HepG2 (cell line): ENCODE results near the gene KLF6. TPM values are rescaled to one million over a fixed set of nuclear protein-coding genes. Genes with fewer than 3 reads are reported as not detected.

Experiments
- ATM ChIP-seq: fragments of 450-650 bp; IDR thresholded peaks from 2 replicates; pipeline ENCODE4 v1.7.1; 2017; ENCODE audit warnings: mild to moderate bottlenecking, borderline replicate concordance
- CENPBD1 ChIP-seq: sonication (generic); formaldehyde crosslinking; IDR thresholded peaks from 2 replicates; pipeline ENCODE4 v1.8.0; 2022; ENCODE audit warnings: missing genetic modification reagents, low read depth, mild to moderate bottlenecking, borderline replicate concordance
- DMAP1 ChIP-seq: IDR thresholded peaks from 2 replicates; pipeline ENCODE4 v1.6.1; 2016
- GATAD2A ChIP-seq: IDR thresholded peaks from 2 replicates; pipeline ENCODE4 v1.6.1; 2016
- HOXA5 ChIP-seq: sonication (generic); formaldehyde crosslinking; IDR thresholded peaks from 2 replicates; pipeline ENCODE4 v1.4.0; 2020; ENCODE audit warnings: missing genetic modification reagents
- LCORL ChIP-seq, 2 experiments: fragments of 450-650 bp in 1 of 2; sonication (generic) in 1 of 2; formaldehyde crosslinking in 1 of 2; IDR thresholded peaks; 2 replicates each; pipeline versions ENCODE4 v1.5.0 to v1.6.1; 2017 to 2020; ENCODE audit warnings: antibody characterized with exemption in 1 of 2, missing genetic modification reagents in 1 of 2
- NCOA2 ChIP-seq: sonication (generic); formaldehyde crosslinking; IDR thresholded peaks from 2 replicates; pipeline ENCODE4 v1.8.0; 2022; ENCODE audit warnings: inconsistent platforms
- NFE2L2 ChIP-seq: fragments of 150-350 bp; IDR thresholded peaks from 2 replicates; pipeline ENCODE4 v1.6.1; 2014; ENCODE audit warnings: low read length
- PPARG ChIP-seq: conservative IDR thresholded peaks from 2 replicates; pipeline ENCODE4 v1.6.1; 2016; ENCODE audit warnings: missing biosample characterization, missing genetic modification reagents
- RBM22 ChIP-seq: fragments of 200-400 bp; formaldehyde crosslinking; optimal IDR thresholded peaks from 2 replicates; pipeline ENCODE3; 2017; ENCODE audit warnings: mild to moderate bottlenecking, low read length, moderate library complexity
- SIX4 ChIP-seq: sonication (generic); formaldehyde crosslinking; IDR thresholded peaks from 2 replicates; pipeline ENCODE4 v1.4.0; 2020; ENCODE audit warnings: missing genetic modification reagents
- STAG1 ChIP-seq: sonication (generic); formaldehyde crosslinking; IDR thresholded peaks from 2 replicates; pipeline ENCODE4 v1.4.0; 2020; ENCODE audit warnings: missing genetic modification reagents
- TEAD2 ChIP-seq: sonication (generic); formaldehyde crosslinking; IDR thresholded peaks from 2 replicates; pipeline ENCODE4 v1.9.0; 2021; ENCODE audit warnings: missing genetic modification reagents
- ZNF136 ChIP-seq: sonication (generic); formaldehyde crosslinking; IDR thresholded peaks from 2 replicates; pipeline ENCODE4 v1.8.1; 2022; ENCODE audit warnings: low read depth, mild to moderate bottlenecking, moderate library complexity, missing genetic modification reagents
- ZNF160 ChIP-seq: sonication (generic); formaldehyde crosslinking; IDR thresholded peaks from 2 replicates; pipeline ENCODE4 v1.8.0; 2022; ENCODE audit warnings: mild to moderate bottlenecking, inconsistent platforms, missing genetic modification reagents
- ZNF20 ChIP-seq: sonication (generic); formaldehyde crosslinking; IDR thresholded peaks from 2 replicates; pipeline ENCODE4 v1.4.0; 2020; ENCODE audit warnings: mild to moderate bottlenecking, moderate library complexity, missing genetic modification reagents
- ZNF235 ChIP-seq: sonication (generic); formaldehyde crosslinking; IDR thresholded peaks from 2 replicates; pipeline ENCODE4 v1.8.1; 2023; ENCODE audit warnings: mild to moderate bottlenecking, missing genetic modification reagents, borderline replicate concordance
- ZNF263 ChIP-seq: sonication (generic); formaldehyde crosslinking; IDR thresholded peaks from 2 replicates; pipeline ENCODE4 v1.4.0; 2020; ENCODE audit warnings: missing genetic modification reagents
- ZNF34 ChIP-seq: sonication (generic); formaldehyde crosslinking; IDR thresholded peaks from 2 replicates; pipeline ENCODE4 v1.4.0; 2020; ENCODE audit warnings: mild to moderate bottlenecking, missing genetic modification reagents, borderline replicate concordance
- ZNF354B ChIP-seq: sonication (generic); formaldehyde crosslinking; IDR thresholded peaks from 2 replicates; pipeline ENCODE4 v1.8.0; 2022; ENCODE audit warnings: mild to moderate bottlenecking, missing genetic modification reagents
- ZNF383 ChIP-seq: sonication (generic); formaldehyde crosslinking; IDR thresholded peaks from 2 replicates; pipeline ENCODE4 v1.4.0; 2020; ENCODE audit warnings: missing genetic modification reagents, mild to moderate bottlenecking, borderline replicate concordance
- ZNF546 ChIP-seq: sonication (generic); formaldehyde crosslinking; conservative IDR thresholded peaks from 2 replicates; pipeline ENCODE4 v1.8.1; 2023; ENCODE audit warnings: mild to moderate bottlenecking, missing genetic modification reagents
- ZNF639 ChIP-seq: conservative IDR thresholded peaks from 2 replicates; pipeline ENCODE4 v1.6.1; 2018; ENCODE audit warnings: missing genetic modification reagents
- ZSCAN30 ChIP-seq: sonication (generic); formaldehyde crosslinking; IDR thresholded peaks from 2 replicates; pipeline ENCODE4 v1.5.0; 2020; ENCODE audit warnings: mild to moderate bottlenecking, missing genetic modification reagents
- polyA plus RNA-seq, 8 experiments: library from polyadenylated mRNA; depleted of rRNA in 3 of 8; stranded (reverse) in 7 of 8; unstranded in 1 of 8; fragments of >200 nt; fragmentation: Illumina TruSeq in 4 of 8; extraction: Trizol in 4 of 8; gene quantifications; 2 replicates each; pipeline versions ENCODE4 v1.2.1 to v1.2.3, GENCODE V29; 2011 to 2016; ENCODE audit warnings: low read depth in 4 of 8, missing spikeins in 1 of 8, mixed read lengths in 1 of 8; ENCODE audit not compliant: insufficient read depth in 1 of 8
- total RNA-seq, 5 experiments: library from RNA; depleted of rRNA; stranded (reverse); fragments of >200 nt; fragmentation: Illumina TruSeq; extraction: Trizol; gene quantifications; 2 replicates each; pipeline ENCODE4 v1.2.3, GENCODE V29; 2016; ENCODE audit warnings: low read depth in 1 of 5
- TF ChIP-seq, protein P1 (sequence below): sonication (generic); formaldehyde crosslinking; IDR thresholded peaks from 2 replicates; pipeline ENCODE4 v1.5.0; 2020; ENCODE audit warnings: mild to moderate bottlenecking, missing genetic modification reagents, borderline replicate concordance
- TF ChIP-seq, protein P2 (sequence below): sonication (generic); formaldehyde crosslinking; IDR thresholded peaks from 2 replicates; pipeline ENCODE4 v1.8.1; 2023; ENCODE audit warnings: mild to moderate bottlenecking, missing genetic modification reagents
- TF ChIP-seq, protein P3 (sequence below): sonication (generic); formaldehyde crosslinking; IDR thresholded peaks from 2 replicates; pipeline ENCODE4 v1.8.0; 2022; ENCODE audit warnings: mild to moderate bottlenecking, missing genetic modification reagents

KLF6 gene
- total and polyA plus RNA-seq, 2 of the 13 experiments (the other 11 are each of a cell fraction or from before 2014, with no cell fraction given), result 27.0 to 71.9 TPM

DNA sequence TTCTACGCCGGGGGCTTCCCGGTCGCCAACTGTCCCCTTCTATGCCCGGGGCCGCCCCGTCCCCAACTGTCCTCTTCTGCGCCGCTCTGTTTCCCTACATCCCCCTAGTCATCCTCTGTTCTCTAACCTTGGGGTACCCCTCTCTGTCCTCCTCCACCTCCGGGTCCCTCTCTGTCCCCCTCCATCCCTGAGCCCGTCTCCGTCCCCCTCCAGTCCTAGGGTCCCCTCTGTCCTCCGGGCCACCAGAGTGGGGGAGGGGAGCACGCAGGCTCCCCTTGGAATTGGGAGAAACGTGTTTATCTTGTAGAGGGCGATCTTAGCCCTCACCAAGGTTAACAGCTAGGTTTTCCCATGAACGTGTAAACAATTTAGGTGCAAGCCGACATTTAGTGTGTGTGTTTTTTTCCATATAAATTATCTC, 852 bp upstream of the KLF6 start (continued):
- TF ChIP-seq, protein P1, sequence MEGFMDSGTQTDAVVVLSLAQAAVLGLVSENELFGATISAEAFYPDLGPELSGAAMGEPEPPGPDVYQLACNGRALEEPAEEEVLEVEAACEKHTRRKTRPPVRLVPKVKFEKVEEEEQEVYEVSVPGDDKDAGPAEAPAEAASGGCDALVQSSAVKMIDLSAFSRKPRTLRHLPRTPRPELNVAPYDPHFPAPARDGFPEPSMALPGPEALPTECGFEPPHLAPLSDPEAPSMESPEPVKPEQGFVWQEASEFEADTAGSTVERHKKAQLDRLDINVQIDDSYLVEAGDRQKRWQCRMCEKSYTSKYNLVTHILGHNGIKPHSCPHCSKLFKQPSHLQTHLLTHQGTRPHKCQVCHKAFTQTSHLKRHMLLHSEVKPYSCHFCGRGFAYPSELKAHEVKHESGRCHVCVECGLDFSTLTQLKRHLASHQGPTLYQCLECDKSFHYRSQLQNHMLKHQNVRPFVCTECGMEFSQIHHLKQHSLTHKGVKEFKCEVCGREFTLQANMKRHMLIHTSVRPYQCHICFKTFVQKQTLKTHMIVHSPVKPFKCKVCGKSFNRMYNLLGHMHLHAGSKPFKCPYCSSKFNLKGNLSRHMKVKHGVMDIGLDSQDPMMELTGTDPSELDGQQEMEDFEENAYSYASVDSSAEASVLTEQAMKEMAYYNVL (CRISPR knock-in tag), result no peak; the same call in 1 of the 2 replicates
- TF ChIP-seq NCOA2 (CRISPR knock-in tag) (no peak), LCORL (IDR thresholded peaks at IDR 0.05) (no peak), LCORL (CRISPR knock-in tag; IDR thresholded peaks at IDR 0.05) (0 out of 2 replicates have a peak, but pooled peaks have one; percentile 22), GATAD2A (CRISPR knock-in tag) (0 out of 2 replicates have a peak, but pooled peaks have one; percentile 11), ZNF160 (CRISPR knock-in tag) (no peak), SIX4 (CRISPR knock-in tag) (no peak), ZNF354B (CRISPR knock-in tag) (no peak), HOXA5 (CRISPR knock-in tag) (no peak; the same call in 1 of the 2 replicates), RBM22 (peak; percentile 99), ZSCAN30 (CRISPR knock-in tag) (0 out of 2 replicates have a peak, but pooled peaks have one; percentile 45), PPARG (CRISPR knock-in tag) (no peak), ZNF639 (CRISPR knock-in tag) (no peak), NFE2L2 (no peak), CENPBD1 (CRISPR knock-in tag) (no peak), ZNF383 (CRISPR knock-in tag) (no peak), ZNF546 (CRISPR knock-in tag) (0 out of 2 replicates have a peak, but pooled peaks have one; percentile 24), ZNF34 (CRISPR knock-in tag) (0 out of 2 replicates have a peak, but pooled peaks have one; percentile 28), ZNF235 (CRISPR knock-in tag) (0 out of 2 replicates have a peak, but pooled peaks have one; percentile 60), ZNF136 (CRISPR knock-in tag) (no peak), ZNF263 (CRISPR knock-in tag) (no peak; the same call in 1 of the 2 replicates), TEAD2 (CRISPR knock-in tag) (no peak), STAG1 (CRISPR knock-in tag) (peak; percentile 26), ATM (no peak), DMAP1 (no peak), ZNF20 (CRISPR knock-in tag) (no peak)
- TF ChIP-seq, protein P2, sequence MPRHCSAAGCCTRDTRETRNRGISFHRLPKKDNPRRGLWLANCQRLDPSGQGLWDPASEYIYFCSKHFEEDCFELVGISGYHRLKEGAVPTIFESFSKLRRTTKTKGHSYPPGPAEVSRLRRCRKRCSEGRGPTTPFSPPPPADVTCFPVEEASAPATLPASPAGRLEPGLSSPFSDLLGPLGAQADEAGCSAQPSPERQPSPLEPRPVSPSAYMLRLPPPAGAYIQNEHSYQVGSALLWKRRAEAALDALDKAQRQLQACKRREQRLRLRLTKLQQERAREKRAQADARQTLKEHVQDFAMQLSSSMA, result peak; percentile 60; the same call in 1 of the 2 replicates
- TF ChIP-seq, protein P3, sequence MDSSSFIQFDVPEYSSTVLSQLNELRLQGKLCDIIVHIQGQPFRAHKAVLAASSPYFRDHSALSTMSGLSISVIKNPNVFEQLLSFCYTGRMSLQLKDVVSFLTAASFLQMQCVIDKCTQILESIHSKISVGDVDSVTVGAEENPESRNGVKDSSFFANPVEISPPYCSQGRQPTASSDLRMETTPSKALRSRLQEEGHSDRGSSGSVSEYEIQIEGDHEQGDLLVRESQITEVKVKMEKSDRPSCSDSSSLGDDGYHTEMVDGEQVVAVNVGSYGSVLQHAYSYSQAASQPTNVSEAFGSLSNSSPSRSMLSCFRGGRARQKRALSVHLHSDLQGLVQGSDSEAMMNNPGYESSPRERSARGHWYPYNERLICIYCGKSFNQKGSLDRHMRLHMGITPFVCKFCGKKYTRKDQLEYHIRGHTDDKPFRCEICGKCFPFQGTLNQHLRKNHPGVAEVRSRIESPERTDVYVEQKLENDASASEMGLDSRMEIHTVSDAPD (CRISPR knock-in tag), result 0 out of 2 replicates have a peak, but pooled peaks have one; percentile 23
